ENCODE results near the gene TMEM25.

Gene TMEM25

GRCh38 chr11:118581057-118581456, 50.1 kb downstream of the TMEM25 start:
- DNase-seq: no peak

Measured in anterior cingulate cortex (tissue), 58 donors.